Natural killer cell (primary cell): ENCODE data around the gene SLC25A13. TPM values are rescaled to one million over a fixed set of nuclear protein-coding genes. Genes with fewer than 3 reads are reported as not detected.

Experiments used
- ATAC-seq, 3 donors: fragments of 150-1000 bp in 2 of 3; fragments of 200-7000 bp in 1 of 3; cut with Tn5 transposase; 1 replicate in 1 of 3; 2 replicates in 2 of 3; pipeline ENCODE4 v1.10.0; 2021; ENCODE audit warnings: mild to moderate bottlenecking in 2 of 3, moderate library complexity in 2 of 3
- DNase-seq, 2 donors: peaks; one replicate each; pipeline versions ENCODE4 v3.0.0 to v3.0.0-alpha.2; 2013 to 2021; ENCODE audit warnings: mixed read lengths in 1 of 2
- H3K27ac ChIP-seq: one replicate; pipeline ENCODE4 v1.5.1; 2013; ENCODE audit warnings: mild to moderate bottlenecking, low read length
- H3K27me3 ChIP-seq: one replicate; pipeline ENCODE4 v1.6.1; 2013; ENCODE audit warnings: low read length; ENCODE audit not compliant: control insufficient read depth, insufficient read depth
- H3K36me3 ChIP-seq: one replicate; pipeline ENCODE4 v1.6.1; 2013; ENCODE audit warnings: low read length; ENCODE audit not compliant: control insufficient read depth, insufficient read depth
- H3K4me1 ChIP-seq: one replicate; pipeline ENCODE4 v1.6.1; 2013; ENCODE audit warnings: low read length; ENCODE audit not compliant: control insufficient read depth, insufficient read depth
- H3K4me3 ChIP-seq: one replicate; pipeline ENCODE4 v1.5.1; 2013; ENCODE audit warnings: low read length
- H3K9me3 ChIP-seq: one replicate; pipeline ENCODE4 v1.6.1; 2013; ENCODE audit warnings: low read length; ENCODE audit not compliant: control insufficient read depth, insufficient read depth
- H3K27ac Mint-ChIP-seq, 2 donors: one replicate each; pipeline ENCODE4 v1.8.0; 2022; ENCODE audit warnings: mild to moderate bottlenecking in 2 of 2, mixed read lengths in 2 of 2, moderate library complexity in 1 of 2
- H3K27me3 Mint-ChIP-seq, 2 donors: one replicate each; pipeline ENCODE4 v1.8.0; 2022; ENCODE audit warnings: low read depth in 2 of 2, mixed read lengths in 2 of 2
- H3K36me3 Mint-ChIP-seq: one replicate; pipeline ENCODE4 v1.8.0; 2022; ENCODE audit warnings: mixed read lengths
- H3K4me1 Mint-ChIP-seq, 2 donors: one replicate each; pipeline ENCODE4 v1.8.0; 2022; ENCODE audit warnings: mixed read lengths in 2 of 2
- H3K4me3 Mint-ChIP-seq: one replicate; pipeline ENCODE4 v1.8.0; 2022; ENCODE audit warnings: mild to moderate bottlenecking, moderate library complexity, mixed read lengths
- H3K9me3 Mint-ChIP-seq, 2 donors: one replicate each; pipeline ENCODE4 v1.8.0; 2022; ENCODE audit warnings: mixed read lengths in 2 of 2
- WGBS: methylation state at CpG from one replicate; pipeline ENCODE4 v1.1.7; 2013; ENCODE audit warnings: missing lambda C conversion rate; ENCODE audit not compliant: insufficient coverage; 5-methylcytosine and 5-hydroxymethylcytosine counted together
- intact Hi-C: fragments of 100-400 bp; cut with micrococcal nuclease; formaldehyde crosslinking; loops from one replicate; pipeline ENCODE4 v1.14.2; 2022
- total RNA-seq, 4 donors: library from RNA; stranded (reverse); fragments of 120-200 nt in 1 of 4; gene quantifications; one replicate each; pipeline versions ENCODE4 v1.2.3 to v1.2.4, GENCODE V29; 2013 to 2022
- TF ChIP-seq, protein P1 (sequence below): fragments of 200-600 bp; IDR thresholded peaks from one replicate; pipeline ENCODE4 v1.8.0; 2022; ENCODE audit warnings: antibody characterized with exemption

The SLC25A13 gene
- total RNA-seq, 3 donors from 2014 or later (not counting 1 experiment from before 2014, with no cell fraction given), result 16.9 to 20.8 (median 20.5) TPM

GRCh38 chr7:96346293-96346953 is 24.5 kb upstream of the SLC25A13 start:
- H3K9me3 ChIP-seq, result no peaks in the 10 kb centered on the region
- Mint-ChIP-seq H3K27ac (no peak overlapping the region), H3K4me3 (no peak overlapping the region), H3K36me3 (no peaks in the 10 kb centered on the region), H3K27me3 (peaks cover 12 to 49% of the 10 kb centered on the region in 2 donors), H3K4me1 (no peaks in the 10 kb centered on the region), H3K9me3 (no peaks in the 10 kb centered on the region)
- ATAC-seq, result no peak
- TF ChIP-seq, protein P1, sequence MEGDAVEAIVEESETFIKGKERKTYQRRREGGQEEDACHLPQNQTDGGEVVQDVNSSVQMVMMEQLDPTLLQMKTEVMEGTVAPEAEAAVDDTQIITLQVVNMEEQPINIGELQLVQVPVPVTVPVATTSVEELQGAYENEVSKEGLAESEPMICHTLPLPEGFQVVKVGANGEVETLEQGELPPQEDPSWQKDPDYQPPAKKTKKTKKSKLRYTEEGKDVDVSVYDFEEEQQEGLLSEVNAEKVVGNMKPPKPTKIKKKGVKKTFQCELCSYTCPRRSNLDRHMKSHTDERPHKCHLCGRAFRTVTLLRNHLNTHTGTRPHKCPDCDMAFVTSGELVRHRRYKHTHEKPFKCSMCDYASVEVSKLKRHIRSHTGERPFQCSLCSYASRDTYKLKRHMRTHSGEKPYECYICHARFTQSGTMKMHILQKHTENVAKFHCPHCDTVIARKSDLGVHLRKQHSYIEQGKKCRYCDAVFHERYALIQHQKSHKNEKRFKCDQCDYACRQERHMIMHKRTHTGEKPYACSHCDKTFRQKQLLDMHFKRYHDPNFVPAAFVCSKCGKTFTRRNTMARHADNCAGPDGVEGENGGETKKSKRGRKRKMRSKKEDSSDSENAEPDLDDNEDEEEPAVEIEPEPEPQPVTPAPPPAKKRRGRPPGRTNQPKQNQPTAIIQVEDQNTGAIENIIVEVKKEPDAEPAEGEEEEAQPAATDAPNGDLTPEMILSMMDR, result no peak
- H3K4me3 ChIP-seq, result no peak overlapping the region
- H3K27ac ChIP-seq, result no peak overlapping the region
- WGBS, result 80% methylated on average over 4 of the region's 5 CpGs
- H3K4me1 ChIP-seq, result no peaks in the 10 kb centered on the region
- no peak for DNase-seq
- peaks cover 2% of the 10 kb centered on the region for H3K27me3 ChIP-seq
- intact Hi-C loops, result no loop called here
- H3K36me3 ChIP-seq, result no peaks in the 10 kb centered on the region

GRCh38 chr7:96344236-96344635 is 22.3 kb upstream of the SLC25A13 start:
- intact Hi-C loops, result no loop called here
- no peak for ATAC-seq
- Histone ChIP-seq H3K36me3 (no peaks in the 10 kb centered on the region), H3K9me3 (no peaks in the 10 kb centered on the region), H3K4me3 (no peak overlapping the region), H3K4me1 (no peaks in the 10 kb centered on the region), H3K27ac (no peak overlapping the region), H3K27me3 (peaks cover 2% of the 10 kb centered on the region)
- H3K9me3 Mint-ChIP-seq, result no peaks in the 10 kb centered on the region
- no peak overlapping the region for H3K4me3 Mint-ChIP-seq
- no peak for DNase-seq
- H3K27me3 Mint-ChIP-seq, result peaks cover 20 to 64% of the 10 kb centered on the region in 2 donors
- no peaks in the 10 kb centered on the region for H3K36me3 Mint-ChIP-seq
- TF ChIP-seq, protein P1, result no peak
- WGBS, result 69% methylated on average over 2 of the region's 2 CpGs
- H3K4me1 Mint-ChIP-seq, result no peaks in the 10 kb centered on the region
- no peak overlapping the region for H3K27ac Mint-ChIP-seq

GRCh38 chr7:96342049-96342448 is 20.2 kb upstream of the SLC25A13 start:
- Histone ChIP-seq H3K4me3 (no peak overlapping the region), H3K27ac (no peak overlapping the region), H3K9me3 (no peaks in the 10 kb centered on the region), H3K27me3 (no peaks in the 10 kb centered on the region), H3K36me3 (no peaks in the 10 kb centered on the region), H3K4me1 (no peaks in the 10 kb centered on the region)
- DNase-seq (no peak), ATAC-seq (no peak)
- H3K4me1 Mint-ChIP-seq, result no peaks in the 10 kb centered on the region
- peaks cover 18 to 59% of the 10 kb centered on the region in 2 donors for H3K27me3 Mint-ChIP-seq
- no peaks in the 10 kb centered on the region for H3K9me3 Mint-ChIP-seq
- H3K36me3 Mint-ChIP-seq, result no peaks in the 10 kb centered on the region
- 100% methylated on average over 1 of the region's 1 CpG for WGBS
- H3K27ac Mint-ChIP-seq, result no peak overlapping the region
- no peak overlapping the region for H3K4me3 Mint-ChIP-seq
- TF ChIP-seq, protein P1, result no peak
- intact Hi-C loops, result no loop called here

DNA sequence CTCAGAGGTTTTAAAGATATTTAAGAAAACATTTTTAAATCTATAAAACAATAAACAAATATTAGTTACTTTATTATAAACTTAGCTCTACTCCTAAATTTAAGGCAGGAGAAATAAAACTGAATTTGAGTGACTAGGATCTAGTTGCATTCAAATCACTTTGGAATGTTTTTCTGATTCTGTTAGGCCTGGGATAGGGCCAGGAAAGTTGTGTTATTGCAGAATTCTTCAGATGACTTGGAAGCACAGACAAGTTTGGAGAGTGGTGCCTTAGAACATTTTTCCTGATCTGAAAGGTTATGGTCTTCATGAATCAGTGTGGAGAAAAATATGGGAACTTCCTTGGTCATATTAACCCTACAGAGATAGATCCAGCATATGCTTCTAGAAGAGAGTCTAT is 15.6 kb upstream of the SLC25A13 start:
- no peaks in the 10 kb centered on the region for H3K36me3 Mint-ChIP-seq
- DNase-seq (no peak), ATAC-seq (no peak)
- no peaks in the 10 kb centered on the region for H3K27me3 ChIP-seq
- H3K4me1 ChIP-seq, result no peaks in the 10 kb centered on the region
- TF ChIP-seq, protein P1, result no peak
- no peak overlapping the region for H3K27ac ChIP-seq
- intact Hi-C loops, result no loop called here
- H3K27ac Mint-ChIP-seq, result no peak overlapping the region
- H3K27me3 Mint-ChIP-seq, result peaks cover 17 to 35% of the 10 kb centered on the region in 2 donors
- no peaks in the 10 kb centered on the region for H3K9me3 Mint-ChIP-seq
- no peak overlapping the region for H3K4me3 ChIP-seq
- no peaks in the 10 kb centered on the region for H3K4me1 Mint-ChIP-seq
- no peaks in the 10 kb centered on the region for H3K9me3 ChIP-seq
- H3K36me3 ChIP-seq, result no peaks in the 10 kb centered on the region
- no peak overlapping the region for H3K4me3 Mint-ChIP-seq
